HG03108 (cell line): ENCODE data around the gene SPINK4.
A peak's percentile ranks its signal among the peaks of the same experiment; 100 is the strongest.

Experiments
- ATAC-seq: cut with Tn5 transposase; IDR thresholded peaks from one replicate; pipeline ENCODE4 v1.9.1; 2021; ENCODE audit warnings: moderate library complexity; ENCODE audit not compliant: unreplicated experiment

Gene SPINK4

DNA sequence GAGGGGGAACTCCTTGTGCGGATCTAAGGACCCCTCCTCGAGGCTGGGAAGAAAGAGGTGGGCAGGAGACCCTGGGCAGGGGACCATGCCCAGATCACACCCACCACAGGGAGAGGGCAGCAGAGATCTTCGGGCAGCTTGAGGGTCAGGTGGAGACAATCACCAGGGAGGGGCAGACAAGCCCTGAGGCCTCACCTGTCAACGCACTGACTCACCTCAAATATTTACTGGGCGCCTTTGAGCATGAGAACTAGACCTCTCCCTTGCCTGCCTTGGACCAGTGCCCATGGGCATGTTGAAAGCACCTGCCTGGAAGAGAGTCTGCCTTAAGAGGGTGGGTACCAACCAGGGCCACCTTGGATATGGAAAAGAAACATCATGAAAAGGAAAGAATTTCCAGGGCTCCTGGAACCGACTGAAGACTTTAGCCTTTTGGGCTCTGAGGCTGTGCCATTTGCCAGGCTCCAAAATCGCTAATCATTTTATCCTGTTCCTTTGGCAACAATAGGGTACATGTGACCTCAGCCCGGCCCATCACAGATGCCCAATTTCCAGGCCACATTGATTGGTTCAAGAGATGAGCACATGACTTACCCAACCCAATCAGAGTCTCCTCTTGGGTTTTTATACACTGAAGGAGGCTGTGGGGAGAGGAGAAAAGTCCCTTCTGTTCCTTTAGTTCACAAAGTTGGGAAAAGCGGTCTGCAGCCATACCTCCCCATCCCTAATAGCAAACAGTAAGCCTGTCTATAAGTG is 10.4 kb upstream of the SPINK4 start:
- no peak for ATAC-seq

- no peak for ATAC-seq
Measured at GRCh38 chr9:33230756-33231622, 9.0 kb upstream of the SPINK4 start.

DNA sequence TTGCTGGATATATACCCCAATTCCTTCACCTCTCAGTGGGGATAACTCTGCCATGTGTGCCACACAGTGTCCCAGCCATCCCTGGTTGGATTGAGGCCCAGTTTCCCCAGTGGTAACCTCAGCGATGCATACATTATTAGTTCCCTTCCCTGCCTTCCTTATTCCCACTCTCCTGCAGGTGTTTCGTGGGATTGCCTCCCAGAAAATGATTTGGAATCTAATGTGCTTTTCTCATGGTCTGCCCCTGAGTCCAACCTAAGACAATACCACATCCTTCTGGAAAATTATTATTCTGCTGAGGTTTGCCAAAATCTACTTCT is 8.4 kb upstream of the SPINK4 start:
- no peak for ATAC-seq

DNA sequence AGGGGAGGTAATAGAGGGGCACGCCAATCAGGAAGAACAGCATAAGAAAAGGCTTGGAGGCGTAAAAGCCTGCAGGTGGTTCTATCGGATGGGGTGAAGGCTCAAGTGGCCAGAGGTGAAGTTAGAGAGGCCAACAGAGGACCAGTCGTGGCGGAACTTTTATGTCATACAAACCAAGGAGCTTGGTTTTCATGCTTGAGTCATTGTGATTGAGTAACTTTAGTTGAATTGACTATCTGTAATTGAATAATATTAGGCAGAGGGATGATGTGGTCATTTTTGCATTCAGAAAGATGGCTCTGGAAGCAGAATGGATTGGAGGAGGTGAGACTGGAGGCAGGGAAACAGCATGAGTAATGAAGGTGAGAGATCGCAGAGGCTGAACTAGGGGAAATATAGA is 7.2 kb upstream of the SPINK4 start:
- no peak for ATAC-seq

DNA sequence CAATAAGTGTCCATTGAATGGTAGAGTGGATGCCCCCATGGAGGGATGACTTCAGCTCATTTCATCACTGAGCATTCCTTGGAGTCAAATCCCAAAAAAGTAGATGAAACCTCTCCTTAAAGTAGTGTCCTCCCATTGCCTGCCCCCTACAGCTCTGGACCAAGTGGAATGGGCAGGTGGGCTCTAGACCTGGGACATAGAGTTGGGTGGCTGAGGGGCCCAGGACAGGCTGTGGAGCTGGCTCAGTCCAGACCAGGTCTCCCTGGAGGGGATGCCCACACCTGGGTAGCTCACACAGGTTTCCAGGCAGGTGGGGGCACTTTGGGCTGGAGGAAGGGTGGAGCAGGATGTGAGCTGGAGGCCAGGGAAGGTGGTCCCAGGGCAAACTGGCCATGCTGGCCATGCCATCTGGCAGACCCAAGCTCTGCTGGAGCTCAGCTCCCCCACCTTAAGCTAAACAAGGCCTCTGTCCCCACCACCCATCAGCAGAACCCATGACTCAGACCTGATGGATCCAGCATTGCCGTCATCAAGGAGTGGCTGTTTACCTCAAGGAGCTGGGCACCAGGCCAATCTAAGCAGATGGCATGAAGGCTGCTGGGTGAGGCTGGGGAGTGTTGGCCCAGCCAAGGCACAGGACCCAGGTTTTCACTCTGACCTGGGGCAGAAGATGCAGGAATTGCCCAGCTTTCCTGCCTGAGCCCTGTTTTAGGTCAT is 6.2 kb upstream of the SPINK4 start:
- no peak for ATAC-seq

- no peak for ATAC-seq
Measured at GRCh38 chr9:33234511-33235467, 5.2 kb upstream of the SPINK4 start.

DNA sequence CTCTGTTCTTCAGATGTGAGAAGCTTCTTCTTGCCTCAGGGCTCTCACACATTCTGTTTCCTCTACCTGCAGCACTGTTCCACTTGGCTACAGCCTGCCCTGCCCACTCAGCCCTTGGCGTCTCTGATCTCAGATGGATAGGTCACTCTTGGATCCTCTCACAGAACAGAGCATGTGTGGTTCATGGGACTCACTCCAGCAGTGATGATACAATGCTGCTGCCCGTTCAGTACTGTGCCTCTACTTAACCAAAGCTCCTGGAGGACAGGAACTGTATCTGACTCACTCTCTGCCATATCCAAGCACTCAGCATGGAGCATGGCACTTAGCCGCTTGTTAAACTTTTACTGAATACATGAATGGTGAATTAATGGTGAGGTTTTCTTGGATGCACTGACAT is 3.4 kb upstream of the SPINK4 start:
- no peak for ATAC-seq

DNA sequence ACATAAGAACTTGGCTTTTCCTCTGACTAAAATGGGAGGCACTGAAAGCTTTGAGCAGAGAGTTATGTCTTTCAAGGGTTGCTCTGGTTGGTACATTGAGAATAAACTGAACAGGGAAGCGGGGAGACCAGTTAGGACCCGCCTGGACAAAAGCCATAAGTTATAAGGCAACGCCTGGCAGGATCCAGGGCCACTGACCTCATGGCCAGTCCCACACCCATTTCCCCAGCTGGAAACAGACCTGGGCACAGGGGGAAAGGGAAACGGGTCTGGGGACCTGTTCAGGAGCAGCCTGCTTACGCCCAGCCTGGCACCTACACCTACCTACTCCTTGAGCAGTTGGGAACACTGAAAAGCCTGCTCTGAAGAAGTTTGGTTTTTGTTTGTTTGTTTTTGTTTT is 1.3 kb downstream of the SPINK4 start:
- no peak for ATAC-seq

GRCh38 chr9:33242609-33243134 is 2.7 kb downstream of the SPINK4 start:
- ATAC-seq: no peak

- no peak for ATAC-seq
Measured at GRCh38 chr9:33244137-33244784, 4.3 kb downstream of the SPINK4 start.

DNA sequence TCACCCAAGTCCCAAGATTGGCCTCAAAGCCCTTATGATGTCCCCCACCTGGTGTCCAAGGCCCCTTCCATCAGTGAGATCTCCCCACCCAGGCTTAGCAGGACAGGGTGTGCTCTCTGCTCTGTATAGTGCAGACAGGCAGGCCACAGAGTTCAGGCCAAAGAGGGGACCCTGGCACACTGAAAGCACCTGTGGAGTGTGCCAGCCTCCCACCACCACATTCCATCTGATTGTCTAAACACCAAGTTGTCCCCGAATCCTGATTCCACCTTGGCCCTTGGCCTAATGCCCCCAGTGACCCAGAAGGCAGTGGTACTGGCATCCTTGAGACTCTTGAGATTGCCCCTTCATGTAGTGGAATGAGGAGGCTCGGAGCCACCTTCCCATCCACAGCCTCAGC is 5.4 kb downstream of the SPINK4 start:
- ATAC-seq: no peak

DNA sequence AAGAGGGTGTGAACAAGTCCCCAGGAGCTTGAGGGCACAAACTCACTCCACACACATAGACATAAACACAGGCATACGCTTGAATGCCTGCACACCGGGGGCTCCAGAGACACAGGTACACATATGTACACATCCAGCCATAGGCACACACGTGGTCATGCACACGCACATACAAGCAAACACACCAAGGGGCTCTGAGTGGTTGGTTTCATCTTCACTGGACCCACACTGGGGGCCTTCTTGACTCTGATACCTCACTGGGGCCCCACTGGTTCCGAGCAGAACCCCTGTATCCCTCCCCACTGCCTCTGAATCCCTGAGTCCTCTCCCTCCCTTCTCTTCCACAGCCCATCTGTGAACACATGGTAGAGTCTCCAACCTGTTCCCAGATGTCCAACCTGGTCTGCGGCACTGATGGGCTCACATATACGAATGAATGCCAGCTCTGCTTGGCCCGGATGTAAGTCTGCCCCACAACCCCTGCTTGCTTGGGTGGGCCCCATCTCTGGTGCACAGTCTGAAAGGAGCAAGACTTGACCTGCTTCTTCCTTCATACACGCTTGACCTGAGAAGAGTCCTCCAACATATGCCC is 6.4 kb downstream of the SPINK4 start:
- no peak for ATAC-seq

- ATAC-seq: peak; percentile 3
Measured at GRCh38 chr9:33248606-33249005, 8.6 kb downstream of the SPINK4 start.

DNA sequence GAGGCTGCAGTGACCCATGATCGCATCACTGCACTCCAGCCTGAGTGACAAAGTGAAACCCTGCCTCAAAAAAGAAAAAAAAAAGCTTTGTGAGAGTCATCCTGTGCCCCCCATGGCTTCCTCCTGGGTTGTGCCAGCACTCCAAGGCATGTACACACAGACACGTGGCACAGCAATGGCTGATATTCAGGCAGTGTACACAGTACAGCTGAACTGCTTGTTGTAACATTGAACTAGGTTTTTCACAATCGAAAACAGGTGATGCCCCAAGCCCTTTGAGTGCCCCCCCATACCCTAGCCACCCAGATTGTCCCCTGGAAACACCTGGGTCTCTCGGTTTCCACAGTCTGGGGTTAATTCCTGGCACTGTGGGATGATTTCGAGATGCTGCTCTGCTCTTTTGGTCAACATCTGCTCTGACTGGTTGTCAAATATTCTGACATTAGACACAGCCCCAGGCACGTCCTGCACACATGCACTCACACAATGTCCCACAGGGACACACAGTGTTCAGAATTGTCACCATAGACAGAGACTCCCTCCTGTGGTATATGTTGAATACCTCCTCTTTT is 9.2 kb downstream of the SPINK4 start:
- peak; percentile 51 for ATAC-seq

DNA sequence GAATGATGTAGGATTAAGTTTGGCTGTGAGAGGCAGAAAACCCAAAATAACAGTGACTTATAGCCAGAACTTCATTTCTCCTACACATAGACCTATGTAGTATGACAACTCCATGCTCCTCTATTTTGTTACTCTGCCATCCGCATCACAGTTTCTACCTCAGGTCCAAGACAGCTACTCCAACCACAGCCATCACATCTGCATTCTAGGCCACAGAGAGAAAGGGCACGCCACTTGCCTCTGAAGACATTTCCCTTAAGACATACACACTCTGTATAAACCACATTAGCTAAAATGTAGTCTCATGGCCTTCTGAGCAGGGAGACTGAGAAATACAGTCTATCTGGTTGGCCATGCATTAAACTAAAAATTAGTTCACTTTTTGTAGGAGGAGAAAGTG is 10.0 kb downstream of the SPINK4 start:
- ATAC-seq: no peak

- ATAC-seq: no peak
Measured at GRCh38 chr9:33250458-33250995, 10.6 kb downstream of the SPINK4 start.

DNA sequence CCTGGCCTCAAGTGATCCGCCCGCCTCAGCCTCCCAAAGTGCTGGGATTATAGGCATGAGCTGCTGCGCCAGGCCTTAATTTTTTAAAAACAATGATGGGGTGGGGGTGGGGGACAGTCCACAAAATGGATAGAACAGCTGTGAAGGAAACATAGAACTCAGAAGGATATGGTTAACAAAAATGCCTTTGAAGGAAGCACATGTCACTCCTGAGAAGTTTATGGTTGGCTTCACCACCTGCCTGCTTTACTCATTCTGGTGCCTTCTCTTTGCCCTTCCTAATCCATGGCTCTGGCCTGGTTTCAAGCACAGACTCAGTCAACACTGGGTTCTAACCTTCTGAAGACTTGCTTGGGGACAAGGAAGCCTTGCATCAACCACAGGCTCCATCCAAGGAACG is 14.2 kb downstream of the SPINK4 start:
- no peak for ATAC-seq

GRCh38 chr9:33255014-33255413 is 15.0 kb downstream of the SPINK4 start:
- ATAC-seq: no peak

- ATAC-seq: no peak
Measured at GRCh38 chr9:33255471-33255870, 15.5 kb downstream of the SPINK4 start.
